HL-60 (cell line): ENCODE data around the gene GJB1.
A peak's percentile ranks its signal among the peaks of the same experiment; 100 is the strongest.
"Not testable (repeated sequence)": the region's sequence is repeated elsewhere in the genome, so short reads cannot be mapped to it uniquely, and the experiment has no call there.

Experiments used
- DNase-seq, 2 experiments: peaks; one replicate each; pipeline ENCODE4 v3.0.0-alpha.2; 2010 to 2020; ENCODE audit warnings: low read depth in 1 of 2, low spot score in 1 of 2
- H3K27ac ChIP-seq: fragments of 250-450 bp; sonication (Bioruptor Pico); replicated peaks from 2 replicates; pipeline ENCODE4 v1.5.1; 2020; ENCODE audit warnings: mild to moderate bottlenecking, moderate library complexity
- H3K27me3 ChIP-seq: fragments of 250-450 bp; sonication (Bioruptor Pico); 2 replicates; pipeline ENCODE4 v1.5.1; 2021; ENCODE audit warnings: mild to moderate bottlenecking, moderate library complexity; ENCODE audit not compliant: insufficient read depth, poor library complexity, severe bottlenecking
- H3K4me3 ChIP-seq: replicated peaks from 2 replicates; pipeline ENCODE4 v1.5.1; 2011; ENCODE audit warnings: mild to moderate bottlenecking, control low read depth, low read length; ENCODE audit not compliant: insufficient read depth
- GABPA ChIP-seq: IDR thresholded peaks from 2 replicates; pipeline ENCODE4 v1.6.1; 2012; ENCODE audit warnings: low read depth
- POLR2AphosphoS5 ChIP-seq: IDR thresholded peaks from 2 replicates; pipeline ENCODE4 v1.6.1; 2012; ENCODE audit warnings: low read depth
- SPI1 ChIP-seq: IDR thresholded peaks from 2 replicates; pipeline ENCODE4 v1.6.1; 2012; ENCODE audit warnings: low read depth, mild to moderate bottlenecking, borderline replicate concordance
- TF ChIP-seq, protein P1 (sequence below): IDR thresholded peaks from 2 replicates; pipeline ENCODE4 v1.6.1; 2012; ENCODE audit warnings: low read depth; ENCODE audit not compliant: insufficient replicate concordance
- TF ChIP-seq, protein P2 (sequence below): IDR thresholded peaks from one replicate; pipeline ENCODE4 v1.5.1; 2011; ENCODE audit warnings: low read length, control low read depth, inconsistent platforms; ENCODE audit not compliant: insufficient read depth

GJB1 gene

DNA sequence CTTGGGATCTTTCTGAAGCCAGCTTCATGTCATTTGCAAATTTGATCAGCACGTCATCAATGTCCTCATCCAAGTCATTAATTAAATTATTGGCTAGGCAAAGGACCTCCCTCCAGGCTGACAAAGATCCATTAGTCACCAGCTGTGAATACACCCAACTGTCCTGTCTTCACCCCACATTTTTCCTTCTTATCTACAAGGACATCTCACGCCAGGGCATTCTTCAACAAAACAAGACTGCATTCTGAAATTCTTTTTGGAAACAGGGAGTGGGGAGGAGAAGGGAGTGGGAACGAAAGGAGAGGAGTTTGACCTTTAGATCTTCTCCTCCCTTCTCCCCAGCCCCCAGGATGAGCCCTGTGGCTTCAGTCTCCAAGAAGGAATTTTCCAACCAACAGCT is 45.7 kb upstream of the GJB1 start:
- H3K4me3 ChIP-seq, result no peak overlapping the region
- no peaks in the 10 kb centered on the region for H3K27me3 ChIP-seq
- no peak for DNase-seq
- TF ChIP-seq POLR2AphosphoS5, result no peak
- TF ChIP-seq SPI1, result no peak
- no peak for TF ChIP-seq GABPA
- TF ChIP-seq, protein P1, sequence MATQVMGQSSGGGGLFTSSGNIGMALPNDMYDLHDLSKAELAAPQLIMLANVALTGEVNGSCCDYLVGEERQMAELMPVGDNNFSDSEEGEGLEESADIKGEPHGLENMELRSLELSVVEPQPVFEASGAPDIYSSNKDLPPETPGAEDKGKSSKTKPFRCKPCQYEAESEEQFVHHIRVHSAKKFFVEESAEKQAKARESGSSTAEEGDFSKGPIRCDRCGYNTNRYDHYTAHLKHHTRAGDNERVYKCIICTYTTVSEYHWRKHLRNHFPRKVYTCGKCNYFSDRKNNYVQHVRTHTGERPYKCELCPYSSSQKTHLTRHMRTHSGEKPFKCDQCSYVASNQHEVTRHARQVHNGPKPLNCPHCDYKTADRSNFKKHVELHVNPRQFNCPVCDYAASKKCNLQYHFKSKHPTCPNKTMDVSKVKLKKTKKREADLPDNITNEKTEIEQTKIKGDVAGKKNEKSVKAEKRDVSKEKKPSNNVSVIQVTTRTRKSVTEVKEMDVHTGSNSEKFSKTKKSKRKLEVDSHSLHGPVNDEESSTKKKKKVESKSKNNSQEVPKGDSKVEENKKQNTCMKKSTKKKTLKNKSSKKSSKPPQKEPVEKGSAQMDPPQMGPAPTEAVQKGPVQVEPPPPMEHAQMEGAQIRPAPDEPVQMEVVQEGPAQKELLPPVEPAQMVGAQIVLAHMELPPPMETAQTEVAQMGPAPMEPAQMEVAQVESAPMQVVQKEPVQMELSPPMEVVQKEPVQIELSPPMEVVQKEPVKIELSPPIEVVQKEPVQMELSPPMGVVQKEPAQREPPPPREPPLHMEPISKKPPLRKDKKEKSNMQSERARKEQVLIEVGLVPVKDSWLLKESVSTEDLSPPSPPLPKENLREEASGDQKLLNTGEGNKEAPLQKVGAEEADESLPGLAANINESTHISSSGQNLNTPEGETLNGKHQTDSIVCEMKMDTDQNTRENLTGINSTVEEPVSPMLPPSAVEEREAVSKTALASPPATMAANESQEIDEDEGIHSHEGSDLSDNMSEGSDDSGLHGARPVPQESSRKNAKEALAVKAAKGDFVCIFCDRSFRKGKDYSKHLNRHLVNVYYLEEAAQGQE, result no peak
- TF ChIP-seq, protein P2, sequence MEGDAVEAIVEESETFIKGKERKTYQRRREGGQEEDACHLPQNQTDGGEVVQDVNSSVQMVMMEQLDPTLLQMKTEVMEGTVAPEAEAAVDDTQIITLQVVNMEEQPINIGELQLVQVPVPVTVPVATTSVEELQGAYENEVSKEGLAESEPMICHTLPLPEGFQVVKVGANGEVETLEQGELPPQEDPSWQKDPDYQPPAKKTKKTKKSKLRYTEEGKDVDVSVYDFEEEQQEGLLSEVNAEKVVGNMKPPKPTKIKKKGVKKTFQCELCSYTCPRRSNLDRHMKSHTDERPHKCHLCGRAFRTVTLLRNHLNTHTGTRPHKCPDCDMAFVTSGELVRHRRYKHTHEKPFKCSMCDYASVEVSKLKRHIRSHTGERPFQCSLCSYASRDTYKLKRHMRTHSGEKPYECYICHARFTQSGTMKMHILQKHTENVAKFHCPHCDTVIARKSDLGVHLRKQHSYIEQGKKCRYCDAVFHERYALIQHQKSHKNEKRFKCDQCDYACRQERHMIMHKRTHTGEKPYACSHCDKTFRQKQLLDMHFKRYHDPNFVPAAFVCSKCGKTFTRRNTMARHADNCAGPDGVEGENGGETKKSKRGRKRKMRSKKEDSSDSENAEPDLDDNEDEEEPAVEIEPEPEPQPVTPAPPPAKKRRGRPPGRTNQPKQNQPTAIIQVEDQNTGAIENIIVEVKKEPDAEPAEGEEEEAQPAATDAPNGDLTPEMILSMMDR, result no peak
- H3K27ac ChIP-seq, result no peak overlapping the region

DNA sequence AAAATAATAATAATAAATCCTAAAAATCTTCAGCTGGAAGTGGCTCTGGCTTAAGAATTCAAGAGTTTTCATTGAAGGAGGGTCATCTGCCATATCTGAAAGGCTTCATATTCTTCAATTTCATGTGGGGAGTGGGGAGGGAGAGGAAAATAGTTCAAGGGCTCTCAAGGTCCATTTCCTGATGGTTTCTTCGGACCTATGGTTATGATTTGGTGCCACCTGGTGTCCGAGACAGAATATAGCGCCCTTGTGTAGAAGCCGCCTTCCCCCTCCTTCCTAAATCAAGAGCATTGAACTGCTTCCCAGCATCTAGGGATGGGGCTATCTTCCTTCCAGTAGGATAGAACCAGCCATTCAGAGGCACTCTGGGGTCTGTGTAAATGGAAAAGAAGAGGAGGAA is 44.1 kb upstream of the GJB1 start:
- Histone ChIP-seq H3K27me3 (no peaks in the 10 kb centered on the region), H3K4me3 (no peak overlapping the region), H3K27ac (no peak overlapping the region)
- TF ChIP-seq, protein P2, result peak; percentile 36
- TF ChIP-seq GABPA, result no peak
- peak in 1 of 2 experiments; percentile 59 for DNase-seq

DNA sequence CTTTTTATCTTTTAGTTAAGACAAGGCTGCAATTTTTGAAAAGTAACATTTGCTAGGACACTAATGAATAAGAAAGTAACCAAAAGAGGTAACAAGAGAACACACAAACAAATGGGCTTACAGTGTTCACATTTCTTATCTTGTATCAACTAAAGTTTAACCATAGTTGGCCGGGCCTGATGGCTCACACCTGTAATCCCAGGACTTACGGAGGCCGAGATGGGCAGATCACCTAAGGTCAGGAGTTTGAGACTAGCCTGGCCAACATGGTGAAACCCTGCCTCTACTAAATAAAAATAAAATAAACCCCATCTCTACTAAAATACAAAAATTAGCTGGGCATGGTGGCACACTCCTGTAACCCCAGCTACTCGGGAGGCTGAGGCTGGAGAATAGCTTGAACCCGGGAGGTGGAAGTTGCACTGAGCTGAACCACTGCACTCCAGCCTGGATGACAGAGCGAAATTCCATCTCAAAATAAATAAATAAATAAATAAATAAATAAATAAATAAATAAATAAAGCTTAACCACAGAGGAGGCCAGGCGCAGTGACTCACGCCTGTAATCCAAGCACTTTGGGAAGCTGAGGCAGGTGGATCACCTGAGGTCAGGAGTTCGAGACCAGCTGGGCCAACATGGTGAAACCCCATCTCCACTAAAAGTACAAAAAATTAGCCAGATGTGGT is 42.3 kb upstream of the GJB1 start:
- DNase-seq, H3K4me3 ChIP-seq, H3K27me3 ChIP-seq: not testable (repeated sequence)
- H3K27ac ChIP-seq, result peak overlapping the region; percentile 95

DNA sequence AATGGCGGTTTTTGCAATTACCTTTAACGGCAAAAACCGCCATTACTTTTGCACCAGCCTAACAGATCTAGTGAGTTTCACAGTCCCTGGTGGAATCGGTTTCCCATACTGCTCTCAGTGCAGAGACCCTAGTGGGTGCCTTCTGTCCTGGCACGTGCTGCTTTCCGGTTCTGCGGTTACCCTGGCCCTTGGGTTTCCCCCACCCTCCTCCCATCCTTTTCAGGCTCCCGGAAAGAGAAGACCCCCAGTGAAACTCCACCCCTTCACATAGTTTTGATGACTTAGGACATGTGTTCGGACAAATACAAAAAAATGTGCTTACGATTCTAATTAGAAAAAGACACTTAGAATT is 41.5 kb upstream of the GJB1 start:
- H3K27ac ChIP-seq, result peak overlapping the region; percentile 95
- no peaks in the 10 kb centered on the region for H3K27me3 ChIP-seq
- TF ChIP-seq POLR2AphosphoS5 (no peak; the same call in 1 of the 2 replicates), GABPA (no peak), SPI1 (no peak)
- TF ChIP-seq, protein P1, result no peak
- TF ChIP-seq, protein P2, result no peak
- H3K4me3 ChIP-seq, result peak overlapping the region; percentile 20; the same call in 1 of the 2 replicates
- peak in 1 of 2 experiments; percentile 39 for DNase-seq
